GM19035 (cell line): ENCODE data around the gene KCP.

Experiments
- ATAC-seq: cut with Tn5 transposase; IDR thresholded peaks from one replicate; pipeline ENCODE4 v1.9.1; 2021; ENCODE audit not compliant: unreplicated experiment

The KCP gene

DNA sequence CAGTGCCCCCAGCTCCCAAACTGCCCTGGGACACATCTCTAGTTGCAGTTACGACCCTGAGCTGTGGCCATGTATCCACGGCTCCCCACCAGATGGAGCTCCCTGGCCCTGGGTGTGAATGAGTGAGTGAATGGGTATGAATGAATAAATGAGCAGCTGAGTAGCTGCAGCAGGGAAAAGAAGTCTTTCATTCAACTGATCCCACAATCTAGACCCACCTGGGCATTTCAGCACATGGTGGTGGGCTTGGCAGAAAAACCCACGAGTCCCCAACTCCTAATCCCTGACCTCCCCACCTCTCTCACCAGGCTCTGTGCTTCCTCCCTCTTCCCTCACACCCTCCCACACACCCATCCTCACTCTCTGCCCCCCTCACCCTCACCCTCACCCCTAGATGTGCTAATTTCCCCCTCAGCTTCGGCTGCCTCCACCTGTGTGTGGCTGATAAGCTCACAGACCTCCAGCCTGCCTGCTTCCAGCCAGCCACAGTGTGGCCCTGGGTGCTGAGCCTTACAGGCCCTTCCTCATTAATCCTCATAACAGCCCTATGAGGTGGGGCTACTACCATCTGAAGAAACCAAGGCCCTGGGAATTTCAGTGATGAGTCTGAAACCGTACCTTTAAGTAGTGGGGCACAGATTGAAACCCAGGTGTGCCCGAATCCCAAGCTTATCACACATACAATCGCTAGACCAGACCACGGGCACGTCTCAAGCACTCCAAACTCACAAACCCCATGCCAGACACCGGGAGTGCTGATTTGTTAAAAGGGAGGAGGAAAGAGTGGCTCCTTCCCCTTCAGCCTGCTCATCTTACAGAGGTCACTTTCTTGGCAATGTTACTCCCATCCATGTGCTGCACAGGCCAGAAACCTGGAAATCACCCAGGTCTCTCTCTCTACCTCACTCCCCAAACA lies 50.1 kb downstream of the KCP start:
- no peak for ATAC-seq

DNA sequence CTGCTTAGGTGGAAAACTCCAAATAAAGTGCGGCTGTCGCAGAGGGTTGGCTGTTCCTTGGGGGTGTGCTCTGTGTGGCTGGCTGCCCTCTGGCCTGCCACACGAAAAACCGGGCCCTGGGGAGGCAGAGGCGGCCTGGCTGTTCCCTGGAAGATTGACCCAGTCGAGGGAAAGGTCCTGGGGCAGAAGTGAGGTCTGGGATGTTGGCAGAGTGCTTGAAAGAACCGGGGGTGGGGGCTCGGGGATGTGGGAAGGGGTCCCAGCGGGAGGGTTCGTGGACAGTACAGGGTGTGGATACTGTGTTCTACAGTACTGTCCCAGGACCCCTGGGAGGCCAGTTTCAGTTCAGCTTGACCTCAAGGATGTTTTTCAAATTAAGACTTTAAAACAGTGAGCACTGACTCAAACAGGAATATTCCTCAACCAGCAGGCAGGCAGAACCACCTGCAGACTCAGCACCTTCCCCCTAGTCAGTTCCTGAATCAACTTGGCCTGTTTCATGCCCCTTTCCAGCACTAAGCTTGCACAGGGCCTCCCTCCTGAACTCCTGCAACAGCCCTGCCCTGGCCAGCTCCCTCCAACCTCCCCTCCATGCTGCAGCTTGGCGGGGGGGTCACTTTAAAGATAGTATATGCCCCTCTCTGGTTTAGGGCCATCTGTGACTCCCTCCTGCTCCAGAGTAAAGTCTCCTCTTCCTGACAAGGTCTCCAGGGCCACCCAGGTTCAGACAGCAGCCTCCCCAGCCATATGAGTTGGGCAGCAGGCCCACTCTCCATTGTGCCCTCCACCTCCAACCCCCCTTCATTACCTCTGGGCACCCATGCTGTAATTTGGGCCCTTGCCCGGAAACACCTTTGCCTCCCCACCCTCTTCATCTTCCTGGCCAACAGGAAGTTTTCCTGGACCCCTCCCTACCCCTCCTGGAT lies 51.0 kb downstream of the KCP start:
- no peak for ATAC-seq

- no peak for ATAC-seq
These were observed 51.9 kb downstream of the KCP start for GRCh38 chr7:128858380-128859231.

DNA sequence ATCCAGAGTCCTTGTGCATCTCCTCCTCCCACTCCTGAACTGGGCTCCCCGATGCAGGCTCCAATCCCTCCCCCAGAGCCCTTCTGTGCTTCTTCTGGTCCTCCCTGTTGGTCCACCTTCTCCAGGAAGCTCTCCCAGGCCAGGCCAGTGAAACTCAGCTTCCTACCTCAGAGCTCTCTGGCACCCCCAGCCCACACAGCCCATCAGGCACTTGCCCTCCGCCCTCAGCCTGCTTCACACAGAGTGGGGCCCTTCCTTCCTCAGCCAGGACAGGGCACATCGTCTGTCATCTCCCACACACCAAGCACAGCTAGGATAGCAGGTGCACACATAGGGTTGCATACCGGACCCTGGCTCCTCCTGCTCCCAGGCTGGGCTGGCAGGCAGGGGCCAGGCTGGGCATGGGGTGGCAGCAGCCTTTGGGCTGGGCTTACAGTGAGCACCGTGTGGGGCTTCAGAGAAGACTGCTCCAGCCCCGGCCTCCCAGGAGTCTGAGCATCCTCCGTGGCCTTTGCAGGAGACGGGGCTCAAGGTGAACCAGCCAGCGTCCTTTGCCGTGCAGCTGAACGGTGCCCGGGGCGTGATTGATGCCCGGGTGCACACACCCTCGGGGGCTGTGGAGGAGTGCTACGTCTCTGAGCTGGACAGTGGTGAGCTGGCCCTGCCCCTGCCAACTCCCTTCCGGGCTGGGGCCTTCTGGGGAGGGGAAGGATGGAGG lies 54.3 kb downstream of the KCP start:
- no peak for ATAC-seq

GRCh38 chr7:128855559-128855958 lies 55.0 kb downstream of the KCP start:
- no peak for ATAC-seq

GRCh38 chr7:128854396-128854795 lies 56.1 kb downstream of the KCP start:
- ATAC-seq, result no peak

- ATAC-seq, result no peak
These were observed 56.7 kb downstream of the KCP start for GRCh38 chr7:128853799-128854198.

- no peak for ATAC-seq
These were observed 57.8 kb downstream of the KCP start for GRCh38 chr7:128852537-128853254.

DNA sequence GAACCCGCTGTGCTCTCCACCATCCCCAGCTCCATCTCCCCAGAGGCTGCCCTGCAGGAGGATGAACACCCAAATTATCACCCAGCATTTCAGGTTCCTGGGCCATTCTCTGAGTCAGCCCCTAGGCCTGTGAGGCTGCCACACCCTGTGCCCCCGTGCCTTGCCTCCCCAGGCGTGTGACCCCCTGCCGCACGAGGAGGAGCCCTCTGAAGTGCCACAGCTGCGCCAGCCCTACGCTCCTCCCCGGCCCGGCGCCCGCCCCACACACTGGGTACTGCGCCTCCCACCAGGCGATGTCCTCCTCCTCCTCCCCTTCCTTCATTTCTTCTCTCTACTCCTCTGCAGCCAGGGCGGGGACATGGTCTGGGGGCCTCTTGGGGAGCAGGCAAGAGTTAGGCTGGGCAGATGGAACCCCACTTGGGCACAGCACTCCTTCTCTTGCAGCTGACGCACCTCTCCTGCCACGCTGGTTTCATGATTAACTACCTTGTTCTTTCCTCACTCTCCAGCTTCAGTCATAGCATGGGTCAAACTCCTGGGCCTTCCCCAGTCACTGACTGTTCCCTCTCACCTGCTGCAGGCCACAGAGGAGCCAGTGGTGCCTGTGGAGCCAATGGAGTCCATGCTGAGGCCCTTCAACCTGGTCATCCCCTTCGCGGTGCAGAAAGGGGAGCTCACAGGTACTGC lies 60.6 kb downstream of the KCP start:
- ATAC-seq, result no peak

DNA sequence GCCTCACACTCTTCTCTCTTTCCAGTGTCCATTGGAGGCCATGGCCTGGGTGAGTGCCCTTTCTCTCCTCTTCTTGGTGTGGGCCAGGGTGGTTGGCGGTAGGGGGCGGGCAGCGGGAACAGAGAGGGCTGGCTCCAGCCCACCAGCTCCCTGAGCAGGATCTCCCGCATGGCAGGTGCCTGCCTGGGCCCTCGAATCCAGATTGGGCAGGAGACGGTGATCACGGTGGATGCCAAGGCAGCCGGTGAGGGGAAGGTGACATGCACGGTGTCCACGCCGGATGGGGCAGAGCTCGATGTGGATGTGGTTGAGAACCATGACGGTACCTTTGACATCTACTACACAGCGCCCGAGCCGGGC lies 61.4 kb downstream of the KCP start:
- ATAC-seq, result no peak

- ATAC-seq, result no peak
These were observed 62.0 kb downstream of the KCP start for GRCh38 chr7:128848289-128849155.

GRCh38 chr7:128847721-128848211 lies 62.7 kb downstream of the KCP start:
- ATAC-seq, result no peak

- no peak for ATAC-seq
These were observed 63.6 kb downstream of the KCP start for GRCh38 chr7:128846781-128847444.

DNA sequence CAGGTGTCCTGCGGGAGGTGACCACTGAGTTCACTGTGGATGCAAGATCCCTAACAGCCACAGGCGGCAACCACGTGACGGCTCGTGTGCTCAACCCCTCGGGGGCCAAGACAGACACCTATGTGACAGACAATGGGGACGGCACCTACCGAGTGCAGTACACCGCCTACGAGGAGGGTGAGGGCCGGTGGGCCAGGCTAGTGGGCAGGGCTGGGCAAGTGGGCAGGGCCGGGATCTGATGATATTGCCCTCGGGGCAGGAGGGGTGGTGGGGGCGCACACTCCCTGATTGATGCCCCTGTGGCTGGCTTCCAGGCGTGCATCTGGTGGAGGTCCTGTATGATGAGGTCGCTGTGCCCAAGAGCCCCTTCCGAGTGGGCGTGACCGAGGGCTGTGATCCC lies 64.5 kb downstream of the KCP start:
- no peak for ATAC-seq

GRCh38 chr7:128845475-128845874 lies 65.0 kb downstream of the KCP start:
- ATAC-seq, result no peak

DNA sequence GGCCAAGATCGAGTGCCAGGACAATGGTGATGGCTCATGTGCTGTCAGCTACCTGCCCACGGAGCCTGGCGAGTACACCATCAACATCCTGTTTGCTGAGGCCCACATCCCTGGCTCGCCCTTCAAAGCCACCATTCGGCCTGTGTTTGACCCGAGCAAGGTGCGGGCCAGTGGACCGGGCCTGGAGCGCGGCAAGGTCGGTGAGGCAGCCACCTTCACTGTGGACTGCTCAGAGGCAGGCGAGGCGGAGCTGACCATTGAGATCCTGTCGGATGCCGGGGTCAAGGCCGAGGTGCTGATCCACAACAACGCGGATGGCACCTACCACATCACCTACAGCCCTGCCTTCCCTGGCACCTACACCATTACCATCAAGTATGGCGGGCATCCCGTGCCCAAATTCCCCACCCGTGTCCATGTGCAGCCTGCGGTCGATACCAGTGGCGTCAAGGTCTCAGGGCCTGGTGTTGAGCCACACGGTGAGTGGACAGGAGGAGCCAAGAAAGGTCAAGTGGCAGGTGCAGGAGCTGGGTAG lies 65.7 kb downstream of the KCP start:
- no peak for ATAC-seq

GRCh38 chr7:128843938-128844621 lies 66.4 kb downstream of the KCP start:
- ATAC-seq, result no peak
